NOMO-1 (cell line): ENCODE data around the gene SOX8.

Experiments used
- DNase-seq, 2 experiments: peaks; one replicate each; lab custom pipeline; 2025; ENCODE audit not compliant: unreplicated experiment in 2 of 2; lab: John Stamatoyannopoulos, UW

SOX8 gene

GRCh38 chr16:985646-986400 lies 4.3 kb downstream of the SOX8 start:
- DNase-seq, result no peak

GRCh38 chr16:986411-986810 lies 4.8 kb downstream of the SOX8 start:
- no peak for DNase-seq

- DNase-seq, result no peak
Measured at GRCh38 chr16:986925-987582, 5.5 kb downstream of the SOX8 start.

GRCh38 chr16:987906-988305 lies 6.3 kb downstream of the SOX8 start:
- no peak for DNase-seq

GRCh38 chr16:988471-989353 lies 7.1 kb downstream of the SOX8 start:
- no peak for DNase-seq

GRCh38 chr16:989354-989814 lies 7.8 kb downstream of the SOX8 start:
- no peak for DNase-seq

- DNase-seq, result no peak
Measured at GRCh38 chr16:990516-991291, 9.1 kb downstream of the SOX8 start.

- DNase-seq, result no peak
Measured at GRCh38 chr16:991345-991744, 9.8 kb downstream of the SOX8 start.

- no peak for DNase-seq
Measured at GRCh38 chr16:991773-992172, 10.2 kb downstream of the SOX8 start.

GRCh38 chr16:993731-994130 lies 12.2 kb downstream of the SOX8 start:
- no peak for DNase-seq

- no peak for DNase-seq
Measured at GRCh38 chr16:995087-995486, 13.5 kb downstream of the SOX8 start.

- DNase-seq, result peak in 1 of 2 experiments; percentile 6
Measured at GRCh38 chr16:995783-996182, 14.2 kb downstream of the SOX8 start.

GRCh38 chr16:996681-997080 lies 15.1 kb downstream of the SOX8 start:
- DNase-seq, result no peak

GRCh38 chr16:997440-998051 lies 16.0 kb downstream of the SOX8 start:
- no peak for DNase-seq

- DNase-seq, result no peak
Measured at GRCh38 chr16:998211-998610, 16.6 kb downstream of the SOX8 start.

- no peak for DNase-seq
Measured at GRCh38 chr16:998615-999014, 17.0 kb downstream of the SOX8 start.

- DNase-seq, result no peak
Measured at GRCh38 chr16:999677-1000076, 18.1 kb downstream of the SOX8 start.

GRCh38 chr16:1000608-1001007 lies 19.0 kb downstream of the SOX8 start:
- DNase-seq, result no peak

GRCh38 chr16:1001096-1001495 lies 19.5 kb downstream of the SOX8 start:
- DNase-seq, result no peak
